ENCODE measurements around the gene ADGRB3.

- TF ChIP-seq CTCF (conservative IDR thresholded peaks at IDR 0.05; ENCODE audit: low read depth, low read length) (no peak), EZH2 (IDR thresholded peaks at IDR 0.05; ENCODE audit: low read length, unreplicated experiment) (no peak), EZH2phosphoT487 (IDR thresholded peaks at IDR 0.05; ENCODE audit: borderline replicate concordance, low read length) (no peak)
These were observed 238.2 kb downstream of the ADGRB3 start for GRCh38 chr6:68873236-68873635.
